ENCODE data around the gene POU2F3. TPM values are rescaled to one million over a fixed set of nuclear protein-coding genes. Genes with fewer than 3 reads are reported as not detected.

Gene POU2F3
- total and polyA plus RNA-seq, 2 of the 13 experiments (the other 11 are each of a cell fraction or from before 2014, with no cell fraction given) = not detected

DNA sequence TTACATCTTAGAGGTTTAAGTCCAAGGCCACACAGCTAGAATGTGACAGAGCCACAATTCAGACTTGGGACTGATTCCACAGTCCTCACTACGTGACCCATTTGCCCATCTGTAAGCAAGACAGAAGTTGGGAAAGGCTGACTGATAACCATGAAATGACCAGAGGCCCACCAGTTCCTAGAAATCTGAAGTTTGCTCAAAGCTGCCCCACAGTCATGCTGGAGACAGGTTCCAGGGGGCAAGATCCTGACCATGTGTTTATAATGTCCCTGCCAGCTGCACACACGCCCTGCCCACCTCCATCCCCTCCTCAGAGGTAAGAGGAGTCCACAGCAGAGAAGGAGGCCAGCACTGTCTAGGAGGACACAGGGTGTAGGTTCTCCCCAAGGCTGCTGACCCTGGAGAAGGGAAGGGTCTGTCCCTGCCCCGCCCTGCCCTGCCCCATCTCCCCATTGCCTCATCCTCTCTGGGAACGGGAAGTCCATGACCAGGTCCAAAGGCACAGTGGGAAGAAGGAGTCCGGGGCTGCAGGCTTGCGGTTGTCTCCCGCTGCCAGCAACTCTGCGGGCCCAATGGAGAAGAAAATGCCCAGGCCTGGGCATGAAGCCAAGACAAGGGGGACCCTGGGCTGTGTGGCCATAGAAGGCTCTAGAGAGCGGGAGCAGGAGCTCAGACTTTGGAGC, 41.0 kb upstream of the POU2F3 start (continued):
- TF ChIP-seq, protein P1, sequence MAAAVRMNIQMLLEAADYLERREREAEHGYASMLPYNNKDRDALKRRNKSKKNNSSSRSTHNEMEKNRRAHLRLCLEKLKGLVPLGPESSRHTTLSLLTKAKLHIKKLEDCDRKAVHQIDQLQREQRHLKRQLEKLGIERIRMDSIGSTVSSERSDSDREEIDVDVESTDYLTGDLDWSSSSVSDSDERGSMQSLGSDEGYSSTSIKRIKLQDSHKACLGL (CRISPR knock-in tag; IDR thresholded peaks at IDR 0.05) = no peak; the same call in 1 of the 2 replicates
- TF ChIP-seq TARDBP (CRISPR knock-in tag; IDR thresholded peaks at IDR 0.05) = no peak
- 0 out of 2 replicates have a peak, but pooled peaks have one; percentile 20 for TF ChIP-seq KDM2A (CRISPR knock-in tag; IDR thresholded peaks at IDR 0.05; ENCODE audit: borderline replicate concordance, low read depth)
- no peak for TF ChIP-seq PRPF4 (IDR thresholded peaks at IDR 0.05; ENCODE audit: low read depth, low read length, poor library complexity, severe bottlenecking)
- TF ChIP-seq, protein P2, sequence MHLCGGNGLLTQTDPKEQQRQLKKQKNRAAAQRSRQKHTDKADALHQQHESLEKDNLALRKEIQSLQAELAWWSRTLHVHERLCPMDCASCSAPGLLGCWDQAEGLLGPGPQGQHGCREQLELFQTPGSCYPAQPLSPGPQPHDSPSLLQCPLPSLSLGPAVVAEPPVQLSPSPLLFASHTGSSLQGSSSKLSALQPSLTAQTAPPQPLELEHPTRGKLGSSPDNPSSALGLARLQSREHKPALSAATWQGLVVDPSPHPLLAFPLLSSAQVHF (CRISPR knock-in tag; IDR thresholded peaks at IDR 0.05) = no peak
- TF ChIP-seq MAZ (IDR thresholded peaks at IDR 0.05; ENCODE audit: borderline replicate concordance, low read depth, low read length) = no peak
- no peak for TF ChIP-seq MAZ (CRISPR knock-in tag; IDR thresholded peaks at IDR 0.05; ENCODE audit: low read depth)
- TF ChIP-seq, protein P3, sequence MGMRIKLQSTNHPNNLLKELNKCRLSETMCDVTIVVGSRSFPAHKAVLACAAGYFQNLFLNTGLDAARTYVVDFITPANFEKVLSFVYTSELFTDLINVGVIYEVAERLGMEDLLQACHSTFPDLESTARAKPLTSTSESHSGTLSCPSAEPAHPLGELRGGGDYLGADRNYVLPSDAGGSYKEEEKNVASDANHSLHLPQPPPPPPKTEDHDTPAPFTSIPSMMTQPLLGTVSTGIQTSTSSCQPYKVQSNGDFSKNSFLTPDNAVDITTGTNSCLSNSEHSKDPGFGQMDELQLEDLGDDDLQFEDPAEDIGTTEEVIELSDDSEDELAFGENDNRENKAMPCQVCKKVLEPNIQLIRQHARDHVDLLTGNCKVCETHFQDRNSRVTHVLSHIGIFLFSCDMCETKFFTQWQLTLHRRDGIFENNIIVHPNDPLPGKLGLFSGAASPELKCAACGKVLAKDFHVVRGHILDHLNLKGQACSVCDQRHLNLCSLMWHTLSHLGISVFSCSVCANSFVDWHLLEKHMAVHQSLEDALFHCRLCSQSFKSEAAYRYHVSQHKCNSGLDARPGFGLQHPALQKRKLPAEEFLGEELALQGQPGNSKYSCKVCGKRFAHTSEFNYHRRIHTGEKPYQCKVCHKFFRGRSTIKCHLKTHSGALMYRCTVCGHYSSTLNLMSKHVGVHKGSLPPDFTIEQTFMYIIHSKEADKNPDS (CRISPR knock-in tag; IDR thresholded peaks at IDR 0.05) = no peak
- TF ChIP-seq, protein P4, sequence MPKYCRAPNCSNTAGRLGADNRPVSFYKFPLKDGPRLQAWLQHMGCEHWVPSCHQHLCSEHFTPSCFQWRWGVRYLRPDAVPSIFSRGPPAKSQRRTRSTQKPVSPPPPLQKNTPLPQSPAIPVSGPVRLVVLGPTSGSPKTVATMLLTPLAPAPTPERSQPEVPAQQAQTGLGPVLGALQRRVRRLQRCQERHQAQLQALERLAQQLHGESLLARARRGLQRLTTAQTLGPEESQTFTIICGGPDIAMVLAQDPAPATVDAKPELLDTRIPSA (CRISPR knock-in tag; IDR thresholded peaks at IDR 0.05; ENCODE audit: borderline replicate concordance) = no peak
- 0 out of 2 replicates have a peak, but pooled peaks have one; percentile 24 for TF ChIP-seq DNMT1 (CRISPR knock-in tag; IDR thresholded peaks at IDR 0.05)
- no peak for TF ChIP-seq MTF1 (CRISPR knock-in tag; IDR thresholded peaks at IDR 0.05)
- TF ChIP-seq, protein P5, sequence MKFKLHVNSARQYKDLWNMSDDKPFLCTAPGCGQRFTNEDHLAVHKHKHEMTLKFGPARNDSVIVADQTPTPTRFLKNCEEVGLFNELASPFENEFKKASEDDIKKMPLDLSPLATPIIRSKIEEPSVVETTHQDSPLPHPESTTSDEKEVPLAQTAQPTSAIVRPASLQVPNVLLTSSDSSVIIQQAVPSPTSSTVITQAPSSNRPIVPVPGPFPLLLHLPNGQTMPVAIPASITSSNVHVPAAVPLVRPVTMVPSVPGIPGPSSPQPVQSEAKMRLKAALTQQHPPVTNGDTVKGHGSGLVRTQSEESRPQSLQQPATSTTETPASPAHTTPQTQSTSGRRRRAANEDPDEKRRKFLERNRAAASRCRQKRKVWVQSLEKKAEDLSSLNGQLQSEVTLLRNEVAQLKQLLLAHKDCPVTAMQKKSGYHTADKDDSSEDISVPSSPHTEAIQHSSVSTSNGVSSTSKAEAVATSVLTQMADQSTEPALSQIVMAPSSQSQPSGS (CRISPR knock-in tag; IDR thresholded peaks at IDR 0.05) = 0 out of 2 replicates have a peak, but pooled peaks have one; percentile 6
- TF ChIP-seq, protein P6, sequence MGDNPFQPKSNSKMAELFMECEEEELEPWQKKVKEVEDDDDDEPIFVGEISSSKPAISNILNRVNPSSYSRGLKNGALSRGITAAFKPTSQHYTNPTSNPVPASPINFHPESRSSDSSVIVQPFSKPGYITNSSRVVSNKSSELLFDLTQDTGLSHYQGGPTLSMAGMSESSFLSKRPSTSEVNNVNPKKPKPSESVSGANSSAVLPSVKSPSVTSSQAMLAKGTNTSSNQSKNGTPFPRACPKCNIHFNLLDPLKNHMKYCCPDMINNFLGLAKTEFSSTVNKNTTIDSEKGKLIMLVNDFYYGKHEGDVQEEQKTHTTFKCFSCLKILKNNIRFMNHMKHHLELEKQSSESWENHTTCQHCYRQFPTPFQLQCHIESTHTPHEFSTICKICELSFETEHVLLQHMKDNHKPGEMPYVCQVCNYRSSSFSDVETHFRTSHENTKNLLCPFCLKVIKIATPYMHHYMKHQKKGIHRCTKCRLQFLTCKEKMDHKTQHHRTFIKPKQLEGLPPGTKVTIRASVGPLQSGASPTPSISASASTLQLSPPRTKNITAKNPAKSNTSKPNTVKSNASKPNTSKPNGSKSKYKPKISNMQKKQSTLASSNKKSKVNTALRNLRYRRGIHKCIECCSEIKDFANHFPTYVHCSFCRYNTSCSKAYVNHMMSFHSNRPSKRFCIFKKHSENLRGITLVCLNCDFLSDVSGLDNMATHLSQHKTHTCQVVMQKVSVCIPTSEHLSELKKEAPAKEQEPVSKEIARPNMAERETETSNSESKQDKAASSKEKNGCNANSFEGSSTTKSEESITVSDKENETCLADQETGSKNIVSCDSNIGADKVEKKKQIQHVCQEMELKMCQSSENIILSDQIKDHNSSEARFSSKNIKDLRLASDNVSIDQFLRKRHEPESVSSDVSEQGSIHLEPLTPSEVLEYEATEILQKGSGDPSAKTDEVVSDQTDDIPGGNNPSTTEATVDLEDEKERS (CRISPR knock-in tag; IDR thresholded peaks at IDR 0.05) = no peak
- TF ChIP-seq ZNF768 (CRISPR knock-in tag; IDR thresholded peaks at IDR 0.05) = no peak
- peak; percentile 86 for TF ChIP-seq NCOR1 (IDR thresholded peaks at IDR 0.05; ENCODE audit: borderline replicate concordance, low read length)
- no peak for TF ChIP-seq IRX3 (CRISPR knock-in tag; IDR thresholded peaks at IDR 0.05; ENCODE audit: borderline replicate concordance, low read depth)
- no peak for TF ChIP-seq NFRKB (IDR thresholded peaks at IDR 0.05)
- TF ChIP-seq ZBTB1 (CRISPR knock-in tag; IDR thresholded peaks at IDR 0.05; ENCODE audit: borderline replicate concordance) = no peak
- TF ChIP-seq YEATS2 (CRISPR knock-in tag; IDR thresholded peaks at IDR 0.05; ENCODE audit: borderline replicate concordance) = no peak
- no peak for TF ChIP-seq SKI (IDR thresholded peaks at IDR 0.05; ENCODE audit: partially characterized antibody)
- no peak for TF ChIP-seq ZNF660 (CRISPR knock-in tag; IDR thresholded peaks at IDR 0.05; ENCODE audit: borderline replicate concordance, low read depth)
